HG03558 (cell line): ENCODE measurements around the gene HRCT1.
"Not testable (repeated sequence)": the region's sequence is repeated elsewhere in the genome, so short reads cannot be mapped to it uniquely, and the experiment has no call there.

Source experiments
- ATAC-seq: cut with Tn5 transposase; IDR thresholded peaks from one replicate; pipeline ENCODE4 v1.9.1; 2021; ENCODE audit warnings: moderate number of reproducible peaks; ENCODE audit not compliant: unreplicated experiment; ENCODE audit errors: extremely low read depth

The HRCT1 gene

DNA sequence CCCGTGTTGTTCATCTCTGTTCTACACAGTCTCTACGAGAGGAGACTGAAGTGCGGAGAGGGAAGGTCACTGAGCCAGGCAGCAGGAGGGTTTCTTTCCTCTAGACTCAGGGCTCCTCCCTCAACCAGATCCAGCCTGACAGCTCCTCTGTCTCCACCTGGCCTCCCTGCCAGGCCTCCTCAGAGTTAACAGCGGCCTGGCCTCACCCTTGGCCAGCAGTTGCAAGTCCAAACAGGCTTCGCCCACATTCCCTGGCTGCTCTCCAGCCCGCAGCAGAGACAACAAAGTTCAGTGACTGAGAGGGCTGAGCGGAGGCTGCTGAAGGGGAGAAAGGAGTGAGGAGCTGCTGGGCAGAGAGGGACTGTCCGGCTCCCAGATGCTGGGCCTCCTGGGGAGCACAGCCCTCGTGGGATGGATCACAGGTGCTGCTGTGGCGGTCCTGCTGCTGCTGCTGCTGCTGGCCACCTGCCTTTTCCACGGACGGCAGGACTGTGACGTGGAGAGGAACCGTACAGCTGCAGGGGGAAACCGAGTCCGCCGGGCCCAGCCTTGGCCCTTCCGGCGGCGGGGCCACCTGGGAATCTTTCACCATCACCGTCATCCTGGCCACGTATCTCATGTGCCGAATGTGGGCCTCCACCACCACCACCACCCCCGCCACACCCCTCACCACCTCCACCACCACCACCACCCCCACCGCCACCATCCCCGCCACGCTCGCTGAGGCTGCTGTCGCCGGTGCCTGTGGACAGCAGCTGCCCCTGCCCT lies at the start of gene HRCT1:
HRCT1 (plus strand) TSS at position 291 of the 768 bp plus-strand sequence; CDS start at position 377, 86 bp downstream.
- no peak for ATAC-seq

DNA sequence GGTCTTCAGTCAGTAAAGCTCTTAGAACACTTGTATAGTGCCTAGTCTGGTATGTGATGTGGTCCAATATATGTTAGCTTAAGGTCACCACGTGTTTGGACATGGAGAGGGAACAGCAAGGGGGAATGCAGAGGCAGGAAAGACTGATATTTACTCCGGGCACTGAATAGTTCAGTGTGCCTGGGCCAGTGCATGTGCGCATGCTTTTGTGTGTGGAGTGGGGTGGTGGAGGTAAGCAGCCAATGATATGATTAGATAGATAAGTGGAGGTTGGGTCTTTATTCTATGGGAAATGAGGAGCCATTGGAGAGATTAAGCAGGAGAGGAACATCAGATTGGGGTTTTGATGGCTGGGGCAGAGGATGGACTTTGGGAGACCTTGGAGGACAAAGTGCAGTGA lies 49.8 kb upstream of the HRCT1 start:
- no peak for ATAC-seq

DNA sequence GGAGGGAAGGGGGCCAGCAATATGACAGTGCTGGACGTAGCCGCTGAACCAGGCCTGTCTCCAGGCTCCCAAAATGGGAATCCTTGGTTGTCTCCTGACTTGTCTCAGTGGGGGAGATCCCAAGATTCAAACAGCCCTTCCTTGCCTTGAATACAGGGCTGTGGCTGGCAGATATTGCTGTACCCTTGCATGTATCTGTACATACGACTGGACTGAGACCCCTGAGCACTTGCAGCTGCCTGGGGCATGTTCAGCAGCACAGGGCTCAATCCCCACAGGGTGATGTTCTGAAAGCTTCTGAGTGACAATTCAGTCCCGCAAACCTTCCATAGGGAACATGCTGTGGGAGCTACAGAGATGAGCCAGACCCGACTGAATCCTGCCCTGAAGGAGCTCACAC lies 49.1 kb upstream of the HRCT1 start:
- ATAC-seq, result no peak

DNA sequence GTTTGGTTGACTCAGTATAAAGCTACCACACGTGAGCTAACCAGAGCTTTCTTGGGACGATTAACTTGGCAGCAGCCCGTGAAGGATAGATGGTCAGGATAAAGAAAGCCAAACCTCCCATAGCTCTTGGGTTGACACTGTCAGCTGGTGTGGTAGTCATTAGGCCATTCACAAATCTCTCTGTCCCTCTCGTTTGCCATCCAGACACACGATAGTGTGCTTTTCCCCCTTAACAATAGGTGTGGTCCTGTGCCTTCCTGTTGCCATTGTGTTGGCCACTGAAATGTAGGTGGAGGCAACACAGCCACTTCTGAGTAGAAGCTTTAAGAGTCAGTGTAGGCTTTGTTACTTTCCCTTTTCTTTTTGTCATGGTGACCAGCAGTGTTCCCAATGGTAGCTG lies 47.5 kb upstream of the HRCT1 start:
- no peak for ATAC-seq

DNA sequence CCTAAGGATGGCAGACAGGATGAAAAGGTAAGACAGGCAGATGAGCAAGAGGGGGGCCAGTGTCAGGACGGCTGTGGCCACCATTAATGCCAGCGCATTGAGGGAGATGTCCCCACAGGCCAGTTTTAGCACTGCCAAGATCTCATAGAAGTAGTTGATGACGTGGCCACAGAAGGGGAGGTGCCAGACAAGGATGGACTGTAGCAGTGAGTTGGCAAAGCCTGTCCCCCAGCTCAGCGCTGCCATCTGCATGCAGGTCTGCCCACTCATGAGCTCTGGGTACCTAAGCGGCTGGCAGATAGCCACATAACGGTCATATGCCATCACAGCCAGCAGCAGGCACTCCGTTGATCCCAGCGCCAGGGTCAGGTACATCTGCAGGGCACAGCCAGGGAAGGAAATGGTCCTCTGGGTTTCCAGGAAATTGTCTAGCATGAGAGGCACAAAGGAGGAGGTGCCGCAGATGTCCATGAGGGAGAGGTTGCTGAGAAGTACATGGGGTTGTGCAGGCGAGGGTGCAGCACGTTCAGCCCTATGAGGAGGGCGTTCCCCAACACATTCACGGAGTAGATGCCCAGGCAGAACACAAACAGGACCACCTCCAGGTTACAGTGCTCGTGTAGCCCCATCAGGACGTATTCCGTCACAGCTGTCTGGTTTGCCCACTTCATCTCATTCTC lies 46.6 kb upstream of the HRCT1 start:
- no peak for ATAC-seq

DNA sequence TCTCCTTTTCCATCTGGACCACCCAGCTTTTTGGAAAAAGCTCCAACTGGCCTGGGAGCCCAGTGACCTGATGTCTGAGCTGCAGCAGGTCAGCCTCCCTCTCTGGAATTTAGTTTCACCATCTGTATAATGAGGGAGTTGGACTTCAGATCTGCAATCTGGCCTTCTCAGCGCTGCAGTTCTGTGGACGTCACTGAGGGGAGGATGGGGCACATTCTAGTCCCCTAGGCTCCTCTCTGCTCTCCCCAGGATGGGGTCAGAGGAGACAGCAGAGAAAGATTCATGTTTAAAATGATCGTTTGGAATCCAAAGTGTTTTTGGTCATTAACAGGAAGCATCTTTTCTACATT lies 46.0 kb upstream of the HRCT1 start:
- ATAC-seq, result no peak

DNA sequence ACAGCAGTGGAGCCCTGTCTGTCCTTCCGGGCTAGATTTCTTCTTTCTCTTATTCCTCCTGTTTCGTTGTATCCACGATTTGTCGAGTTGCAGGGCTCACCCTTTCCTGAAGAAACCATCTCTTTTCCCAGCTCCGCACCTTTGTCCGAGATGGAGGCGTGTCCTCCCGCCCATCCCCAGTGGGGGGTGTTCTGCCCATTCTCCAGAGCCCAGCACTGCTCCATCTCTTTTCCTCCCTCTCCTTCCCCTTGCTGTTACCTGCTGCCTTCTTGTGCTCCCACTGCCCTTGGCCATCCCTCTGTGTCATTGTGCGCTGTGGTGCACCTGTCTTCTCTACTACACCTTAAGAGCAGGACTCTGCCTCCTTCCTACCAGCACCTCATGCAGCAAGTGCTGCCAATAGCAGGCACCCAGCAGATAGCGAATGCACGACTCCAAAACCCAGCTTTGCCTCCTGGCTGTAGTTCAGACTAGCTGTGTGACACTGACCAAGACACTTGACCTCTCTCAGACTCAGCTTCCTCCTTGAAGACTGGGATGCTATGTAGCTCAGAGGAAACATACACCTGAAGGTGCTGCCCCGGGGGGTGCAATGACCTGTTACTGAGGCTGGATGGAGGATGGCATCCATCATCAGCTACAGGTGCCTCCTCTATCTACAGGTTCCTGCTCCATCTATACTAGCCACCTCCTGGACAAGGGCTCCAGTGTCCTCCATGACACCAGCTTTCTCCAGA lies 44.7 kb upstream of the HRCT1 start:
- ATAC-seq, result no peak

DNA sequence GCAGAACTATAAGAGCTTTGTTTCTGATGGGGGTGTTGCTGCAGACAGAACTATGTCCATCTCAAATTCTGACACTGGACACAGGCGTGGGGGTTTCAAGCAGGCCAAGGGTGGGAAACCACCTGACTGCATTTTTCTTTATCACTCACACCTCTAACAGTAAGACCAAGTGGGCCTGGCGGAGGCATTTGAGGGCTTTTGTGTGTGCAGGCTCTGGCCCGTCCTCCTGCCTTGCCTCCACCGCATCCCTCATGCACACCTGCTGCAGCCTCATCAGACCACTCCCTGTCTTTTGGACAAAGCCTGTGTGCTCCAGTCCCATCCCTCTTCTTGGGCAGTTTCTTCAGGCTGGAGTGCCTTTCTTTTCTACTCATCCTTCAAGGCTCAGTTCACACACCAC lies 43.7 kb upstream of the HRCT1 start:
- no peak for ATAC-seq

DNA sequence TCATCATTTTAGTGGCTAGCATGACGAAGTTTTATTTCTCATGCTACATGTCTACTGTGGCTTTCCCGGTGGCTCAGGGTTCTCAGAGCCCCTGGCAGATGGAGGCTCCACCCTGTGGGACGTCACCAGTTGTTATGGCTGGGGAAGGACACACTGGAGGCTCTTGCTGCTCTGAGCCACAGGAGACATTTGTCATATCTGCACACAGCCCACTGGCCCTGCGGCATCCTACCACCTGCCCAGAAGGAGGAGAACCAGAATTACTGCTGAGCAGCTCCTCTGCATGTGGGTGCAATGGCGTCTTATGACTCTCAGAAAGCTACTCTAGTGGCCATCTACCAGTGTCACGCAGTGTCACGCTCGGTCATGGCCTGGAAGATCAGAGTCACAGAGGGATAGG lies 42.4 kb upstream of the HRCT1 start:
- ATAC-seq, result no peak

DNA sequence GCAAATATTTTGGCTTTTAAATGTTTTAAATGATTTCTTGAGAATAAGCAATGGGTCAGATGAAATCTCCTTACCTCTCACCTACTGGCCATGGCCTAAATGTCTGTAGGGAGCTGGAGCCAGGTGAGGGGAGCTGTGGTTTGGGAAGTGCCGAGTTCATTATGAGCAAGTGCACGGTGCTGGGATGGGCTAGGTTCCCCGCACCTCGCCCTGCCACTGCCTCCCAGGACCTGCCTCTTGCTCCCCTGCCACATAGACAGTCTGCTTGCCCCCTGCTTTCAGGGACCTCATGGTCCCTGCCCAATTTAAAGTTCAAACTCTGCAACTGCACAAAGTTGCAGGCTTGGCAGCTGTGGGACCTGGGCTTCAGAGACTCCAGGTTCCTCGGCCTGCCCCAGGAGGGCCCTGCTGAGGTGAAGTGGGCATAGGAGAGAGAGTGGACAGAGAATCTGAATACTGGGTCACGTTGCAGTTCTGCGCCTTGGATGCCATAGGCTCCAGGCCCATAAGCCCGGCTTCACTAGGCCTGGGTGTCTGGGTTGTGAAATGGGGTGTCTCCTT lies 41.2 kb upstream of the HRCT1 start:
- no peak for ATAC-seq

DNA sequence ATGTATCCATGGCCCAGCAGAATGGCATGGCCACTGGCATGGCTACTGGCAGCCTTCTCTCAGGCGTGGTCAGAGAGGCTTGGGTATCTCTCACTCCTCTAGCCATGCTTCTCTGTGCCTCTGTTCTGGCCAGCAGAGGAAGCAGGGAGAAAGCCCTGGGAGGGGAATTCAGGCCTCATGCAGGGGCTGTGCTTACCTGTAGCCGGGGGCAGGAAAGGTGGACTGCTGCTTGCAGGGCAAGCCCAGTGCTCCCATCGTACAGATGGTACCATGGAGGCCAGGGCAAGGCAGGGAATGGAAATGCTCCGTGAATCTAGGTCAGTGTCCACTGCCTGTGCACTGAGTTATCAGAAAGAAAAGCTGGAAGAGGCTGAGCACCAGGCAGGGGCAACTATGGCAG lies 38.5 kb upstream of the HRCT1 start:
- no peak for ATAC-seq

DNA sequence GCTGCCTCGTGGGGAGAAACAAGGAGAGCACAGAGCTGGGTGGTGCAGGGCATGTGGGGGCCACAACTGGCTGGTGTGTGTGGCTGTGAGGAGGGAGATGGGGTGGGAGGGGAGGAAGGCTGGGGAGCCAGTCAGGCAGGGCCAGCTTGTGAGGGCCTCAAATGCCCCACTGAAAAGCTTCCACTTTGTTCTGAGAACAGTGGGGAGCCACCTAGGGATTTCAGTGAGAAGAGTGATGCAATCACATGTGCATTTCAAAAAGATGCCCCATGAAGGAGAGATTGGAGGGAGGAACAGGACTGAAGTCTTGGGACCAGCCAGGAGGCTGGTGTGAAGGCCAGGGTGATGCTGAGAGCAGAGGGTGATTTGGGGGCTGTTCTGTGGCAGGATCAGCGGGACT lies 37.1 kb upstream of the HRCT1 start:
- no peak for ATAC-seq

DNA sequence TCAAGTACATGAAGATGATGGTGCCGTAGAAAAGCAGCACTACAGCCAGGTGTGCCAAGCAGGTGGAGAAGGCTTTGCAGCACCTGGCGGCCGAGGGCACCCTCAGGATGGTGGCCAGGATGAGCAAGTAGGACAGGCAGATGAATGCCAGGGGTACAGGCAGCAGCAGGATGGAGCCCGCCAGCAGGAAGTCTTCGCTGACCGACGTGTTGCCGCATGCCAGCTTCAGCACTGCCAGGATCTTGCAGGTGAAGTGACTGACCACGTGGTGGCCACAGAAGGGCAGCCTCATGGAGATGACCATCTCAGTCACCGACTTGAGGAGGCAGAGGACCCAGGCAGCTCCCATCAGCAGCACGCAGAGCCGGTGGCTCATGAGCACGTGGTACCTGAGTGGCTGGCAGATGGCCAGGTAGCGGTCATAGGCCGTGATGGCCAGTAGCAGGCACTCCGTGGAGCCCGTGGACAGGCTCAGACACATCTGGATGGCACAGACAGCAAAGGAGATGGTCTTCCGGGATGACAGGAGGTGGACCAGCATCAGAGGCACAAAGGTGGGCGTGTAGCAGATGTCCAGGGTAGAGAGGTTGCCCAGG lies 36.3 kb upstream of the HRCT1 start:
- ATAC-seq, result no peak

DNA sequence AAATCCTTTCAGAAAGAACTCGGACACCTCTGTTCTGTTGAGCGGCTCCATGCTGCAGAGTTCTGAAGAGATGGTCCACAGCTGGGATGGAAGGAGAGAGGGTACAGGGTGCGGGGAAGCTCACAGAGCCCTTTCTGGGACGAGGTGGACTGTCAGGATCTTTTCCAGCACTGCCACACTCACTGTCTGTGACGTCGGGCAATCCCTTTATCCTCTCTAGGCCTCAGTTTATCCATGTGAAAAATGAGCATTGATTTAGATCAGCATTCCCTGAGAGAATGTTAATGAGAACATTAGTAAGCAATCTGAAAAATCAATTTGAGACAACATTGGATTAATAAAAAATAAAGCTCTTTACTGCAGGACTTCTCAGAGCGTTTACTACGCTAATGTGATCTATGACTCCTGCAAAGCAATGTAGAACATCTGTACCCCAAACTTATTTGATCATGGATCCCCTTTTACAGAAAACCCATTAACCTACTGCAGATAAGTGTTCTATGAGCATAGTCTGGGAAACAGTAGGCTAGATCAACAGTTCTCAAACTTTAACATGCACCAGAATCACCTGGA lies 35.6 kb upstream of the HRCT1 start, which contains the start of gene OR13J1:
OR13J1 (minus strand) TSS at position 51 of the 573 bp plus-strand sequence; CDS start at position 51, 0 bp downstream.
- ATAC-seq, result no peak

DNA sequence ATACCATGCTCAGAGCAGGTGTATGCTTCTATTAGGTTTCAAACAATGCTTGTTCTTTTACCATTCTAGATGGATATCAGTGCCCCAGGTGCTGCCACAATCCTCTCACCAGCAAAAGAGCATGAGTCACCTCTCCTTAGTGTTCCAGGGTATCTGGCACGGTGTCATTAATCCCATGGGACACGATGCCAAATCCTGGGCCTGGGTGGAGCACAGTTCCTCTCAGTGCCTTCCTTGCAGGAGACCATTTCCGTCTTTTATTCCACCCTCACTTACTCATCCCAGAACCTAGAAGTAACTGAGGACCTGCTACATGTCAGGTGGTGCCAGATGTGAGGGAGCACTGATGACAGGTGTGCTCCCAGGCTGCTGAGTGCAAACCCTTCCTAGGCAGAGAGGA lies 34.5 kb upstream of the HRCT1 start:
- no peak for ATAC-seq

DNA sequence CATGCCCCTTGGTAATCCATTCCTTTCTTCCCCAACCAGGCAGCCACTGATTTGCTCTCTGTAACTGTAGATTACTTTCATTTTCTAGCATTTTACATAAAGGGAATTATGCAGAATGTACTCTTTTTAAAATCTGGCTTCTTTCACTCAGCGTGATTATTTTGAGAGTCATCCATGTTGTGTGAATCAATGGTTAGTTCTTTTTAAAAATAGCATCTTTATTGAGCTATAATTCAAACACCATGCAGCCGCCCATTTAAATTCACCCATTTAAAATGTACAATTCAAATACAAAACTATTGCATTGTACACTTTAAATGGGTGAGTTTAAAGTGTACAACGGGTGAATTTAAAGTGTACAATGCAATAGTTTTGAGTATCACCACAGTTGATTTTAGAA lies 33.5 kb upstream of the HRCT1 start:
- ATAC-seq, result no peak

DNA sequence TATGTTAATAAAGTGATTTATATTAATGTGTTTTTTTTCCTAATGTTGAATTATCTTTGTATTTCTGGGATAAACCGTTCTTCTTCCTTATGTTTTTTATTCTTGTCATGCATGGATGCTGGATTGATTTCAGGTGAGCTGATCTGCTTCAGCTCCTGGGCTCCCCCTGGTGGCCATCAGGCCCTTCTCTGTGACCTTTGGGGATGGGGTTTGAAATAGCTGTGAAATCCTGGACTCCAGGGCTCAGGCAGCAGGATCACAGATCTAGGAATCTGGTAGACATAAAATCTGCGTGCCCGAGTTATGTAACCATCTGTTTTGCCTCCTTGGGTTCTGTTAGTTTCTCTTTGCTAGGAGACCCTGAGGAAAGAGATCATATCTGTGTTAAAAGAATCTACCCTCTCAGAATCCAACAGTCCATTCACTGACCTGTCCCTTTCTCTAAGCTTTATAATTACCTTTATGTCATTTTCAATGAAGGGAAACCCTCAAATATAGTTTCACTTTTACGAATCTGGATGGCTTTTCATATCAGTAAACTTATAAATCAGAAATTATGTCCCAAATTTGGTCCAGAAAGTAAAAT lies 23.6 kb upstream of the HRCT1 start:
- ATAC-seq, result no peak

DNA sequence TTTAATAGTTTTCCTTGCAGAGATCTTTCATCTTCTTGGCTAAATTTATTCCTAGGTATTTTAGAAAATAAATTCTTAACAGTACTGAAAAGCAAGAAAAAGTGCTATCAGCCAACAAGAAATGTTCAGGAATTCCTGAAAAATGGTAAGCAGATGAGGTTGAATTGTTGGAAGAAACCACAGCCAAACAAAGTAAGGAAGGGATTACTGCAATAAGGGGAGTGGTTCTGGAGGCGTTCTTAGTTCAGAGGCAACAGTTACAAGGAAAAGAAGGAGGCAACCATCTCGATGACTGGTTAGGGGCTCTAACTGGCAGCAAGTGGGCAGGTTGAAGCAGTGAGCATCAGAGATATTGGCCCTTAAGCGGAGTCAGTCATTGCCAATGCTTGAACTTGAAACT lies 23.0 kb upstream of the HRCT1 start:
- no peak for ATAC-seq

DNA sequence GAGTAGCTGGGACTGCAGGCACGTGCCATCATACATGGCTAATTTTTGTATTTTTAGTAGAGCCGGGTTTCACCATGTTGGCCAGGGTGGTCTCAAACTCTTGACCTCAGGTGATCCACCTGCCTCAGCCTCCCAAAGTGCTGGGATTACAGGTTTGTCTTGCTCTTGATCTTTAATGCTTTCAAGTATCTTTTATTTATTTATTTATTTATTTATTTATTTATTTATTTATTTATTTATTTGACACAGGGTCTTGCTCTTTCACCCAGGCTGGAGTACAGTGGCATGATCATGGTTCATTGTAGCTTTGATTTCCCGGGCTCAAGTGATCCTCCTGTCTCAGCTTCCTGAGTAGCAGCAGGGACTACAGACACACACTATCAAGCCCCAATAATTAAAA lies 21.1 kb upstream of the HRCT1 start:
- ATAC-seq, result not testable (repeated sequence)

DNA sequence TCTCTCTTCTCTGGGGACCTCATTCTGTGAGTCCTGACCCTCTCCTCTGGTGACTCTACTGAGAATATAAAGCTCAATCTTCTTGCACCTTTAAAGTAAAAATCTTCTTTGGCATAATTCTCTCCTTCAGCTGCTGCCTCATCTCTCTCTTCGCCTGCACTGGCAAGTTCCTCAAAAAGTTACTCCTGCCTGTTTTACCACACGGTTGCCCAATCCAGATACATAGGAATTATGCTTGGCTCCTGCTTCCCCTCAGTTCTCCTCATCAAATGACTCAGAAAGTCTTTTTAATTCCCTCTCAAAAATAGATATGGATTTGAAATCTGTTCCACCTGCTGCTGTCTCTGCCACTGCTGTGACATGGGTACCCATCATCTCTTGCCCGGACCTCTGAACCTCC lies 14.4 kb upstream of the HRCT1 start:
- no peak for ATAC-seq
